Testis (tissue), 3 donors: ENCODE data around the gene KIF16B. TPM values are rescaled to one million over a fixed set of nuclear protein-coding genes. Genes with fewer than 3 reads are reported as not detected.

Source experiments
- DNase-seq: peaks from one replicate; pipeline ENCODE4 v3.0.0-alpha.2; 2019
- H3K27ac ChIP-seq, 2 donors: fragments of 200-600 bp; sonication (generic); one replicate each; pipeline ENCODE4 v1.5.1; 2019
- H3K27me3 ChIP-seq: fragments of 200-600 bp; sonication (generic); one replicate; pipeline ENCODE4 v1.5.1; 2019
- H3K36me3 ChIP-seq: fragments of 200-600 bp; sonication (generic); one replicate; pipeline ENCODE4 v1.5.1; 2017; ENCODE audit warnings: low read depth; ENCODE audit errors: missing control alignments
- H3K4me1 ChIP-seq: fragments of 200-600 bp; sonication (generic); one replicate; pipeline ENCODE4 v1.5.1; 2019
- H3K4me3 ChIP-seq, 2 donors: fragments of 200-600 bp; sonication (generic); one replicate each; pipeline ENCODE4 v1.5.1; 2017 to 2019
- H3K9me3 ChIP-seq: fragments of 200-600 bp; sonication (generic); one replicate; pipeline ENCODE4 v1.5.1; 2017
- POLR2A ChIP-seq: fragments of 450-650 bp; IDR thresholded peaks from one replicate; pipeline ENCODE4 v1.6.1; 2017; ENCODE audit warnings: antibody characterized with exemption, mild to moderate bottlenecking, moderate library complexity
- WGBS, 2 donors: methylation state at CpG; one replicate each; pipeline ENCODE4 v1.1.5; 2018; 5-methylcytosine and 5-hydroxymethylcytosine counted together
- intact Hi-C: fragments of 100-400 bp; cut with DNase I; formaldehyde crosslinking; loops from one replicate; pipeline ENCODE4 v1.15.1; 2023; ENCODE audit warnings: low total_unique reads
- polyA plus RNA-seq: library from polyadenylated mRNA; stranded (reverse); fragments of 350-450 nt; fragmentation: Illumina TruSeq; extraction: RNeasy Lipid Tissue Mini Kit (QIAGEN cat#74804); gene quantifications from one replicate; pipeline ENCODE4 v1.2.3, GENCODE V29; 2014; ENCODE audit warnings: low read depth, low replicate concordance; ENCODE audit not compliant: insufficient read depth
- total RNA-seq, 2 donors: library from RNA; depleted of rRNA; stranded (reverse); fragments of >200 nt; gene quantifications; one replicate each; pipeline ENCODE4 v1.2.3, GENCODE V29; 2016
- TF ChIP-seq, protein P1 (sequence below), 3 experiments: fragments of 450-650 bp in 2 of 3; fragments of 200-600 bp in 1 of 3; sonication (generic) in 1 of 3; IDR thresholded peaks; one replicate each; pipeline ENCODE4 v1.5.1; 2016 to 2019; ENCODE audit warnings: antibody characterized with exemption in 3 of 3, mild to moderate bottlenecking in 2 of 3, moderate library complexity in 1 of 3

KIF16B gene
- total and polyA plus RNA-seq, 3 donors from 2014 or later: 10.2 to 25.5 (median 22.3) TPM

DNA sequence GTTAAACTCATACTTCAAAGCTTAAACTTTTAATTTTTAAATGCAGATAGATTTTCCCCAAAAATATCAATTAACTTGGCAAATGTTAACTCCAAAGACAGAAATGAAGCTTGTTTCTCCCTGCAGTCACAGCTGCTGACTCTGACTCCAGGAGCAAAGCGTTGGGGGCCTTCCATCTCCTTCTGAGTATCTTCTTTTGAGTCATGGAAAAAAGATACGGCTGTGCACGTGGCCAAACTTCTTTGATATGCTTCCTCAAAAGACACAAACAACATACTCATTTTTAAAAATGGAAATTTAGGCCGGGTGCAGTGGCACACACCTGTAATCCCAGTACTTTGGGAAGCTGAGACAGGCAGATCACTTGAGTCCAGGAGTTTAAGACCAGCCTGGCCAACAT, 28.3 kb downstream of the KIF16B start:
- TF ChIP-seq, protein P1, sequence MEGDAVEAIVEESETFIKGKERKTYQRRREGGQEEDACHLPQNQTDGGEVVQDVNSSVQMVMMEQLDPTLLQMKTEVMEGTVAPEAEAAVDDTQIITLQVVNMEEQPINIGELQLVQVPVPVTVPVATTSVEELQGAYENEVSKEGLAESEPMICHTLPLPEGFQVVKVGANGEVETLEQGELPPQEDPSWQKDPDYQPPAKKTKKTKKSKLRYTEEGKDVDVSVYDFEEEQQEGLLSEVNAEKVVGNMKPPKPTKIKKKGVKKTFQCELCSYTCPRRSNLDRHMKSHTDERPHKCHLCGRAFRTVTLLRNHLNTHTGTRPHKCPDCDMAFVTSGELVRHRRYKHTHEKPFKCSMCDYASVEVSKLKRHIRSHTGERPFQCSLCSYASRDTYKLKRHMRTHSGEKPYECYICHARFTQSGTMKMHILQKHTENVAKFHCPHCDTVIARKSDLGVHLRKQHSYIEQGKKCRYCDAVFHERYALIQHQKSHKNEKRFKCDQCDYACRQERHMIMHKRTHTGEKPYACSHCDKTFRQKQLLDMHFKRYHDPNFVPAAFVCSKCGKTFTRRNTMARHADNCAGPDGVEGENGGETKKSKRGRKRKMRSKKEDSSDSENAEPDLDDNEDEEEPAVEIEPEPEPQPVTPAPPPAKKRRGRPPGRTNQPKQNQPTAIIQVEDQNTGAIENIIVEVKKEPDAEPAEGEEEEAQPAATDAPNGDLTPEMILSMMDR (IDR thresholded peaks at IDR 0.05): no peak
- TF ChIP-seq POLR2A: no peak
- intact Hi-C loops: no loop called here
- Histone ChIP-seq H3K36me3 (no peaks in the 10 kb centered on the region), H3K4me3 (no peak overlapping the region), H3K27ac (no peak overlapping the region), H3K4me1 (peaks cover 14% of the 10 kb centered on the region), H3K27me3 (no peaks in the 10 kb centered on the region), H3K9me3 (no peaks in the 10 kb centered on the region)
- DNase-seq: no peak
- WGBS, 2 donors: 79 to 85% methylated on average over 4 of the region's 4 CpGs

DNA sequence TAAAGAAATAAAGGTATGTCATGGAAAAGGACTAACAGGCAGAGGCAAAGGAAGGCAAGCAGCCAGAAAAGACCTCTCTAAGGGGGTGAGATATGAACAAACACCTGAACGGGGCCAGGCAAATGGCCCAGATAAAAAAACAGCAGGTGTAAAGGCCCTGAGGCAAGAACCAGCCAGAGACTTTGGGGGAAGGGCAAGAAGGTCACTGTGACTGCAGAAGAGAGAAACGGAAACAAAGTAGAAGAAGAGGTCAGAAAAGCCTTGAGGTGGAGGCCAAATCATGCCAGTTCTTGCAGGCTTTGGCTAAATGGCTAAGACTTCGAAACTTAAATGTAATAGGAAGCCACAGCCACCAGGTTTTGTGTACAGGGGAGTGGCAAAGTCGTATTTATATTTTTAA, 30.8 kb downstream of the KIF16B start:
- no peak for TF ChIP-seq POLR2A
- TF ChIP-seq, protein P1 (IDR thresholded peaks at IDR 0.05): no peak
- Histone ChIP-seq H3K4me3 (no peak overlapping the region), H3K36me3 (no peaks in the 10 kb centered on the region), H3K27me3 (no peaks in the 10 kb centered on the region), H3K4me1 (peaks cover 14% of the 10 kb centered on the region), H3K27ac (no peak overlapping the region), H3K9me3 (no peaks in the 10 kb centered on the region)
- no peak for DNase-seq
- intact Hi-C loops: no loop called here
- 75 to 80% methylated on average over 4 of the region's 4 CpGs for WGBS, 2 donors

DNA sequence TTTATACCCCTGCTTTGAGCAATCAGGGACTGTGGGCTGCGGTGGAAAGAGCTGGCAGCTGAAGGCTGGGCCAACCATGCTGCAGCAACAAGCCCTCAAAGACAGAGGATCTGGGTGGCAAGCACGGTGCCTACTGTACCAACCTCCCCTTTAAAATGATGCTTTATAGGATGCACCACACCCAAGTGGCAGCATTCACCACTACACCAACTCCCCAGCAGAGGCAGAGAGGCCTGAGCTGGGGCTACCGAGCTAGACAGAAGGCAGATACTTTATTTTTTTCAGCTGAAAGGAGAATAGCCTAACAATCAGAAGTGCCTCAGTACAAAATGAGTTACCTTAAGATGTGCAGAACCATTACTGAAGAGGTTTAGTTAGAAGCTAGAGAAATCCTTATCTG, 31.4 kb downstream of the KIF16B start:
- no peaks in the 10 kb centered on the region for H3K27me3 ChIP-seq
- intact Hi-C loops: no loop called here
- peaks cover 14% of the 10 kb centered on the region for H3K4me1 ChIP-seq
- 89 to 90% methylated on average over 3 of the region's 3 CpGs for WGBS, 2 donors
- H3K4me3 ChIP-seq: no peak overlapping the region
- no peaks in the 10 kb centered on the region for H3K9me3 ChIP-seq
- no peaks in the 10 kb centered on the region for H3K36me3 ChIP-seq
- no peak overlapping the region for H3K27ac ChIP-seq
- DNase-seq: no peak
- TF ChIP-seq, protein P1 (IDR thresholded peaks at IDR 0.05): no peak
- TF ChIP-seq POLR2A: no peak

DNA sequence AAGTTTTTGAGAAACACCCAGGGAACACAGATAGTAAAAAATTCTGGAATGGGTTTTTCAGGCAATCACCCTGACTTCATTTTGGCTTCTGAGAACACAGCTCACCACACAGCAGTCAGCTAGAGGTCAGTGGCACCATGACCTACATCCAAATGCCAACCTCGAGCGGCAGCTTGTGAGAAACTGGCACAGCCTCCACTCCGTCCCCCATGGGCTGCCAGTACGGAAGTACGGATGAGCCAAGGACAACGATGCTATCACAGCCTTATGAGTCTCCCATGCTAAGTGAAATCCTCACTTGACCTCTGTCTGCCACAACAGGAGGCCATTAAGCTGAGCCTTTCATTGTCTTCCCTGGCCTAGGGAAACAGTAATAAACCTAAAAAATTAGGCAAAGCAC, 32.0 kb downstream of the KIF16B start:
- intact Hi-C loops: no loop called here
- H3K36me3 ChIP-seq: no peaks in the 10 kb centered on the region
- H3K27ac ChIP-seq: no peak overlapping the region
- H3K4me3 ChIP-seq: no peak overlapping the region
- TF ChIP-seq, protein P1 (IDR thresholded peaks at IDR 0.05): no peak
- peaks cover 14% of the 10 kb centered on the region for H3K4me1 ChIP-seq
- peak; percentile 68 for DNase-seq
- H3K27me3 ChIP-seq: no peaks in the 10 kb centered on the region
- 21 to 41% methylated on average over 6 of the region's 6 CpGs for WGBS, 2 donors
- no peaks in the 10 kb centered on the region for H3K9me3 ChIP-seq

DNA sequence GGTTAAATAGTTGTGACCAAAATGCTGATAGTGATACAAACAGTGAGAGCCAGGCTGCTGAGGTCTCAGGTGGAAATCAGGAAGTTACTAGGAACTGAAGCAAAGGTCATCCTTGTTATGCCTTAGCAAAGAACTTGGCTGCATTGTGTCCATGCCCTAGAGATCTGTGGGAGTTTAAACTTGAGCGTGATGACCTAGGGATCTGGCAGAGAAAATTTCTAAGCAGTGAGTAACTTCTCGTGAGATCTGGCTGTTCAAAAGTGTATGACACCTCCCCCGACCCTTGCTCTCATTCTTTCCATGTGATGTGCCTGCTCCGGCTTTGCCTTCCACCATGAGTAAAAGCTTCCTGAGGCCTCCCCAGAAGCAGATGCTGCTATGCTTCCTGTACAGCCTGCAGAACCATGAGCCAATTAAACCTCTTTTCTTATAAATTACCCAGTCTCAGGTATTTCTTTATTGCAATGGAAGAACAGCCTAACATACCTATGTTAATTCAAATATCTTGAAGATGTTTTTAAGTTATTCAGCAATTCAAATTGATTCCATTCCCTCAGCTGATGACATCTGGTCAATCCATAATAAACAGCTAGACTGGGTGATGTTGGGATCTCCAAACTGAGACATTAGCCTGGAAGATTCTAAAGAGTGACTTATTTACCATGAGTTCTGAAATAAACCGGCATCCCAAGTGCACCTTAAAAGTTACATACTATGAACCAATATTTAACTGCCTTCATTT, 33.8 kb downstream of the KIF16B start:
- 70 to 76% methylated on average over 5 of the region's 5 CpGs for WGBS, 2 donors
- peaks cover 14% of the 10 kb centered on the region for H3K4me1 ChIP-seq
- no peak overlapping the region for H3K27ac ChIP-seq
- DNase-seq: no peak
- H3K9me3 ChIP-seq: no peaks in the 10 kb centered on the region
- no peaks in the 10 kb centered on the region for H3K27me3 ChIP-seq
- intact Hi-C loops: no loop called here
- no peak overlapping the region for H3K4me3 ChIP-seq
- H3K36me3 ChIP-seq: no peaks in the 10 kb centered on the region
- TF ChIP-seq POLR2A: no peak
- TF ChIP-seq, protein P1 (IDR thresholded peaks at IDR 0.05): no peak
